DND-41 (cell line): ENCODE measurements around the gene TMIGD1.

Experiments
- ATAC-seq: fragments of 200-7000 bp; cut with Tn5 transposase; 3 replicates; pipeline ENCODE4 v1.9.1; 2021; ENCODE audit warnings: low read depth; ENCODE audit not compliant: insufficient read depth
- DNase-seq: peaks from one replicate; pipeline ENCODE4 v3.0.0-alpha.2; 2020
- H2AFZ ChIP-seq: 2 replicates; pipeline ENCODE4 v1.6.0; 2012; ENCODE audit warnings: low read depth, low read length
- H3K27ac ChIP-seq: 2 replicates; pipeline ENCODE4 v1.5.1; 2012; ENCODE audit warnings: low read length, inconsistent platforms
- H3K27me3 ChIP-seq: fragments of 200-600 bp; sonication (generic); 2 replicates; pipeline ENCODE4 v1.6.0; 2012; ENCODE audit warnings: low read length, mild to moderate bottlenecking, inconsistent platforms; ENCODE audit not compliant: insufficient read depth, poor library complexity
- H3K36me3 ChIP-seq: 2 replicates; pipeline ENCODE4 v1.5.1; 2012; ENCODE audit warnings: low read length, inconsistent platforms; ENCODE audit not compliant: insufficient read depth
- H3K4me1 ChIP-seq: 2 replicates; pipeline ENCODE4 v1.5.1; 2012; ENCODE audit warnings: mild to moderate bottlenecking, low read length; ENCODE audit not compliant: insufficient read depth
- H3K4me2 ChIP-seq: 2 replicates; pipeline ENCODE4 v1.6.0; 2012; ENCODE audit warnings: mild to moderate bottlenecking, moderate library complexity, low read length, inconsistent platforms; ENCODE audit not compliant: insufficient read depth
- H3K4me3 ChIP-seq, 2 experiments: fragments of 200-600 bp in 1 of 2; shearing (Covaris generic) in 1 of 2; 2 replicates each; pipeline ENCODE4 v1.5.1; 2012 to 2016; ENCODE audit warnings: inconsistent platforms in 2 of 2, low read length in 2 of 2, mild to moderate bottlenecking in 2 of 2, low read depth in 1 of 2, moderate library complexity in 1 of 2
- H3K79me2 ChIP-seq: 2 replicates; pipeline ENCODE4 v1.6.0; 2012; ENCODE audit warnings: low read length, inconsistent platforms; ENCODE audit not compliant: insufficient read depth
- H3K9ac ChIP-seq: 2 replicates; pipeline ENCODE4 v1.6.0; 2012; ENCODE audit warnings: low read depth, mild to moderate bottlenecking, inconsistent platforms, low read length, moderate library complexity
- H3K9me3 ChIP-seq: 2 replicates; pipeline ENCODE4 v1.5.1; 2012; ENCODE audit warnings: low read length, moderate library complexity, mild to moderate bottlenecking, inconsistent platforms; ENCODE audit not compliant: insufficient read depth, severe bottlenecking
- H4K20me1 ChIP-seq: 2 replicates; pipeline ENCODE4 v1.6.0; 2012; ENCODE audit warnings: low read length; ENCODE audit not compliant: insufficient read depth
- CTCF ChIP-seq: IDR thresholded peaks from 2 replicates; pipeline ENCODE4 v1.5.1; 2012; ENCODE audit warnings: borderline replicate concordance, low read length, moderate library complexity, mild to moderate bottlenecking; ENCODE audit not compliant: poor library complexity, severe bottlenecking; ENCODE audit errors: extremely low read depth
- EZH2 ChIP-seq: IDR thresholded peaks from 3 replicates; pipeline ENCODE4 v1.6.1; 2012; ENCODE audit warnings: borderline replicate concordance, low read depth, mild to moderate bottlenecking, moderate library complexity, low read length, inconsistent platforms; ENCODE audit not compliant: severe bottlenecking

TMIGD1 gene

GRCh38 chr17:30279156-30279555 lies 54.7 kb downstream of the TMIGD1 start:
- no peaks in the 10 kb centered on the region for H3K27me3 ChIP-seq
- H3K27ac ChIP-seq = no peak overlapping the region
- H3K9ac ChIP-seq = no peak overlapping the region
- DNase-seq = no peak
- no peaks in the 10 kb centered on the region for H3K79me2 ChIP-seq
- H3K36me3 ChIP-seq = peaks cover 86% of the 10 kb centered on the region
- H2AFZ ChIP-seq = no peak overlapping the region
- H3K9me3 ChIP-seq = no peaks in the 10 kb centered on the region
- no peaks in the 10 kb centered on the region; the same call in 1 of the 2 replicates for H4K20me1 ChIP-seq
- TF ChIP-seq CTCF (no peak), EZH2 (no peak)
- no peak for ATAC-seq
- H3K4me1 ChIP-seq = no peaks in the 10 kb centered on the region
- no peak overlapping the region for H3K4me3 ChIP-seq
- no peak overlapping the region for H3K4me2 ChIP-seq

GRCh38 chr17:30278032-30278431 lies 55.8 kb downstream of the TMIGD1 start:
- Histone ChIP-seq H3K4me3 (no peak overlapping the region), H3K36me3 (peaks cover 88% of the 10 kb centered on the region), H4K20me1 (no peaks in the 10 kb centered on the region), H3K9ac (no peak overlapping the region), H3K27me3 (no peaks in the 10 kb centered on the region), H3K27ac (no peak overlapping the region), H3K4me2 (no peak overlapping the region), H3K4me1 (no peaks in the 10 kb centered on the region), H2AFZ (no peak overlapping the region), H3K9me3 (no peaks in the 10 kb centered on the region), H3K79me2 (no peaks in the 10 kb centered on the region)
- DNase-seq (peak; percentile 18), ATAC-seq (peak; percentile 61; the same call in 1 of the 3 replicates)
- TF ChIP-seq CTCF = peak; percentile 57
- TF ChIP-seq EZH2 = no peak

- H3K9me3 ChIP-seq = no peaks in the 10 kb centered on the region
- no peak overlapping the region for H3K9ac ChIP-seq
- no peak overlapping the region for H3K4me2 ChIP-seq
- ATAC-seq = no peak
- no peaks in the 10 kb centered on the region for H4K20me1 ChIP-seq
- TF ChIP-seq CTCF (no peak), EZH2 (no peak)
- H3K27ac ChIP-seq = no peak overlapping the region
- DNase-seq = no peak
- H3K4me1 ChIP-seq = no peaks in the 10 kb centered on the region
- H3K27me3 ChIP-seq = no peaks in the 10 kb centered on the region
- H3K4me3 ChIP-seq = no peak overlapping the region
- H2AFZ ChIP-seq = no peak overlapping the region
- H3K79me2 ChIP-seq = no peaks in the 10 kb centered on the region
- H3K36me3 ChIP-seq = peaks cover 90% of the 10 kb centered on the region
Measured at GRCh38 chr17:30275911-30276310, 57.9 kb downstream of the TMIGD1 start.

DNA sequence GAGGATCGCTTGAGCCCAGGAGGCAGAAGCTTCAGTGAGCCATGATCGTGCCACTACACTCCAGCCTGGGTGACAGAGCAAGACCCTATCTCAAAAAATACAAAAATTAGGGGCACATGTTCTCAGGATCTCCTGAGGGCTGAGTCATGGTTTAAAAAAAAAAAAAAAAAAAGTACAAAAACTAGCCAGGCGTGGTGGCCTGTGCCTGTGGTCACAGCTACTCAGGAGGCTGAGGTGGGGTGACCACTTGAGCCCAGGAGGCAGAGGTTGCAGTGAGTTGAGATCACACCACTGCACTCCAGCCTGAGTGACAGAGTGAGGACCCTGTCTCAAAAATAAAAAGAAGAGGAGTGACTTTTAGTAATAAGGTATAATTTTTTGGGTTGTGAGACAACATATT lies 59.0 kb downstream of the TMIGD1 start:
- Histone ChIP-seq H3K9ac (no peak overlapping the region), H3K79me2 (no peaks in the 10 kb centered on the region), H3K9me3 (no peaks in the 10 kb centered on the region), H3K4me2 (no peak overlapping the region), H3K27me3 (no peaks in the 10 kb centered on the region), H3K4me1 (no peaks in the 10 kb centered on the region), H4K20me1 (no peaks in the 10 kb centered on the region), H3K27ac (no peak overlapping the region), H3K4me3 (no peak overlapping the region), H3K36me3 (peaks cover 93% of the 10 kb centered on the region), H2AFZ (no peak overlapping the region)
- TF ChIP-seq CTCF = no peak
- no peak for TF ChIP-seq EZH2
- ATAC-seq (no peak), DNase-seq (no peak)
